Measurements from ENCODE around the gene SELENON.

The SELENON gene

DNA sequence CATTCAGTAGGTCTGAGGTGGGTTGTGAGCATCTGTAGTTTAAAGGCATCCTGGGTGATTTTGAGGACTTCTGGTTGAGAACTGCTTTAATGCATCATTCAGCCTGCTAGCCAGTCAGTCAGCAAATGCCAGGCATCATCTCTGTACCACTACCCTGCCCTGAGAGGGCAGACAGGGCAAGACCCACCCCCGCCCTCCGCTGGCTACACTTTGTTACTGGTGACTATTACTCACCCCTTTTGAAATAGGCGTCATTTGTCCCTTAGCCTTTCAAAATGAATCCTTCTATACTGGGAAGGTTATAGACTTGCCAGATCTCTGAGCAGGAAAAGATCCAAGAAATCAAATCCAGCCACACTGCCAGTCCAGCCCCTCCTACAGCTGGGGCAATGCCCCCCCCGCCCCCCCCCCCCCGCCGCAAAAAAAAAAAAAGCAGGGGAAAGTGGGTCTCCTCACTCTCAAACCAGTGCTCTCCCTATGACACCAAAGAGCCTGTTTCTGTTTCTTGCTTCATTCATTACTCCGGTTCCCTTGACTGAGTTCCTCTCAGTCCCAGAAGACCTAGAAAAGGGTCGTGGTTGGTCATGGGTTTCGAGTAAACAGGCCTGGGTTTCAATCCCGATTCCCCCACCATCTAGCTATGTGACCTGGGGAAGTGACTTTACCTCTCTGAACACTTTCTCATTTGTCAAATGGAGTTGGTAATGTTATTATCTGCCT is 4.4 kb downstream of the SELENON start:
- no peak for DNase-seq (ENCODE audit: low read depth)
- no peak overlapping the region for H3K4me3 ChIP-seq (ENCODE audit: low read depth, low read length)
- TF ChIP-seq MAX (IDR thresholded peaks at IDR 0.05; ENCODE audit: low read depth, low read length) = no peak
- no peak for TF ChIP-seq POLR2A (IDR thresholded peaks at IDR 0.05; ENCODE audit: extremely low read depth, insufficient read length)
- no peak for TF ChIP-seq MYC (IDR thresholded peaks at IDR 0.05; ENCODE audit: low read depth, low read length)

GRCh38 chr1:25804964-25805862 is 5.2 kb downstream of the SELENON start:
- no peak overlapping the region for H3K4me3 ChIP-seq (ENCODE audit: low read depth, low read length)
- DNase-seq (ENCODE audit: low read depth) = no peak
- TF ChIP-seq, protein P1, sequence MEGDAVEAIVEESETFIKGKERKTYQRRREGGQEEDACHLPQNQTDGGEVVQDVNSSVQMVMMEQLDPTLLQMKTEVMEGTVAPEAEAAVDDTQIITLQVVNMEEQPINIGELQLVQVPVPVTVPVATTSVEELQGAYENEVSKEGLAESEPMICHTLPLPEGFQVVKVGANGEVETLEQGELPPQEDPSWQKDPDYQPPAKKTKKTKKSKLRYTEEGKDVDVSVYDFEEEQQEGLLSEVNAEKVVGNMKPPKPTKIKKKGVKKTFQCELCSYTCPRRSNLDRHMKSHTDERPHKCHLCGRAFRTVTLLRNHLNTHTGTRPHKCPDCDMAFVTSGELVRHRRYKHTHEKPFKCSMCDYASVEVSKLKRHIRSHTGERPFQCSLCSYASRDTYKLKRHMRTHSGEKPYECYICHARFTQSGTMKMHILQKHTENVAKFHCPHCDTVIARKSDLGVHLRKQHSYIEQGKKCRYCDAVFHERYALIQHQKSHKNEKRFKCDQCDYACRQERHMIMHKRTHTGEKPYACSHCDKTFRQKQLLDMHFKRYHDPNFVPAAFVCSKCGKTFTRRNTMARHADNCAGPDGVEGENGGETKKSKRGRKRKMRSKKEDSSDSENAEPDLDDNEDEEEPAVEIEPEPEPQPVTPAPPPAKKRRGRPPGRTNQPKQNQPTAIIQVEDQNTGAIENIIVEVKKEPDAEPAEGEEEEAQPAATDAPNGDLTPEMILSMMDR (IDR thresholded peaks at IDR 0.05; ENCODE audit: low read depth, low read length) = no peak
- TF ChIP-seq MAX (IDR thresholded peaks at IDR 0.05; ENCODE audit: low read depth, low read length) (no peak), POLR2A (IDR thresholded peaks at IDR 0.05; ENCODE audit: extremely low read depth, insufficient read length) (no peak), MYC (IDR thresholded peaks at IDR 0.05; ENCODE audit: low read depth, low read length) (no peak)

- H3K4me3 ChIP-seq (ENCODE audit: low read depth, low read length) = no peak overlapping the region
- TF ChIP-seq POLR2A (IDR thresholded peaks at IDR 0.05; ENCODE audit: extremely low read depth, insufficient read length) = no peak
- TF ChIP-seq MYC (IDR thresholded peaks at IDR 0.05; ENCODE audit: low read depth, low read length) = no peak
- TF ChIP-seq, protein P1 (IDR thresholded peaks at IDR 0.05; ENCODE audit: low read depth, low read length) = no peak
- TF ChIP-seq MAX (IDR thresholded peaks at IDR 0.05; ENCODE audit: low read depth, low read length) = no peak
- DNase-seq (ENCODE audit: low read depth) = no peak
Observed at GRCh38 chr1:25805863-25806225, 5.9 kb downstream of the SELENON start.

GRCh38 chr1:25806418-25806817 is 6.4 kb downstream of the SELENON start:
- TF ChIP-seq POLR2A (IDR thresholded peaks at IDR 0.05; ENCODE audit: extremely low read depth, insufficient read length) (no peak), MAX (IDR thresholded peaks at IDR 0.05; ENCODE audit: low read depth, low read length) (no peak), MYC (IDR thresholded peaks at IDR 0.05; ENCODE audit: low read depth, low read length) (no peak)
- TF ChIP-seq, protein P1 (IDR thresholded peaks at IDR 0.05; ENCODE audit: low read depth, low read length) = no peak
- no peak for DNase-seq (ENCODE audit: low read depth)
- H3K4me3 ChIP-seq (ENCODE audit: low read depth, low read length) = no peak overlapping the region

GRCh38 chr1:25807480-25808390 is 7.7 kb downstream of the SELENON start:
- no peak overlapping the region for H3K4me3 ChIP-seq (ENCODE audit: low read depth, low read length)
- TF ChIP-seq POLR2A (IDR thresholded peaks at IDR 0.05; ENCODE audit: extremely low read depth, insufficient read length) (no peak), MAX (IDR thresholded peaks at IDR 0.05; ENCODE audit: low read depth, low read length) (no peak)
- TF ChIP-seq, protein P1 (IDR thresholded peaks at IDR 0.05; ENCODE audit: low read depth, low read length) = no peak
- no peak for DNase-seq (ENCODE audit: low read depth)

All from NB4 (cell line).